HCT116 (cell line): Measurements from ENCODE around the gene SMCO4.

Experiments
- CBX3 ChIP-seq: IDR thresholded peaks from 2 replicates; pipeline ENCODE4 v1.6.1; 2012; ENCODE audit warnings: low read depth
- CTCF ChIP-seq, 3 experiments: fragments of 200-600 bp in 1 of 3; sonication (generic) in 1 of 3; IDR thresholded peaks in 2 of 3; conservative IDR thresholded peaks in 1 of 3; 2 replicates each; pipeline ENCODE4 v1.5.1; 2012 to 2017; ENCODE audit warnings: low read depth in 2 of 3, low read length in 2 of 3, antibody characterized with exemption in 1 of 3, borderline replicate concordance in 1 of 3, control low read depth in 1 of 3, mild to moderate bottlenecking in 1 of 3, mixed read lengths in 1 of 3, mixed run types in 1 of 3, moderate library complexity in 1 of 3; ENCODE audit not compliant: insufficient read depth in 1 of 3
- ELF1 ChIP-seq: IDR thresholded peaks from 2 replicates; pipeline ENCODE4 v1.6.1; 2012; ENCODE audit warnings: low read depth, borderline replicate concordance
- EZH2phosphoT487 ChIP-seq: fragments of 200-600 bp; IDR thresholded peaks from 2 replicates; pipeline ENCODE4 v1.6.1; 2018; ENCODE audit warnings: antibody characterized with exemption, borderline replicate concordance
- JUND ChIP-seq: IDR thresholded peaks from 2 replicates; pipeline ENCODE4 v1.6.1; 2012
- POLR2A ChIP-seq: IDR thresholded peaks from 2 replicates; pipeline ENCODE4 v1.7.0; 2011; ENCODE audit warnings: borderline replicate concordance; ENCODE audit not compliant: insufficient read depth, insufficient read length; ENCODE audit errors: extremely low read depth
- RAD21 ChIP-seq: IDR thresholded peaks from 2 replicates; pipeline ENCODE4 v1.6.1; 2012; ENCODE audit warnings: low read depth, mild to moderate bottlenecking
- REST ChIP-seq: IDR thresholded peaks from 2 replicates; pipeline ENCODE4 v1.6.1; 2012; ENCODE audit warnings: low read depth
- SIN3A ChIP-seq: IDR thresholded peaks from 2 replicates; pipeline ENCODE4 v1.6.1; 2012; ENCODE audit warnings: low read depth
- SP1 ChIP-seq: IDR thresholded peaks from 2 replicates; pipeline ENCODE4 v1.6.1; 2012; ENCODE audit warnings: low read depth
- TCF7L2 ChIP-seq: IDR thresholded peaks from 2 replicates; pipeline ENCODE4 v1.7.0; 2011; ENCODE audit warnings: borderline replicate concordance, inconsistent platforms; ENCODE audit not compliant: insufficient read depth, insufficient read length; ENCODE audit errors: extremely low read depth
- YY1 ChIP-seq: IDR thresholded peaks from 2 replicates; pipeline ENCODE4 v1.6.1; 2011; ENCODE audit warnings: low read length, low read depth, moderate library complexity, mild to moderate bottlenecking; ENCODE audit not compliant: insufficient replicate concordance; ENCODE audit errors: extremely low read depth

GRCh38 chr11:93567401-93567895 lies 24.3 kb upstream of the SMCO4 start:
- TF ChIP-seq POLR2A = no peak
- no peak for TF ChIP-seq SIN3A
- TF ChIP-seq EZH2phosphoT487 = no peak
- no peak for TF ChIP-seq CTCF (IDR thresholded peaks at IDR 0.05 in 2 of 3, conservative IDR thresholded peaks at IDR 0.05 in 1 of 3; ENCODE audit: borderline replicate concordance in 1 of 3, insufficient read depth in 1 of 3, low read depth in 2 of 3, low read length in 2 of 3)
- no peak for TF ChIP-seq REST
- no peak for TF ChIP-seq RAD21
- no peak for TF ChIP-seq ELF1
- TF ChIP-seq JUND = no peak
- TF ChIP-seq CBX3 = no peak
- no peak for TF ChIP-seq YY1
- TF ChIP-seq TCF7L2 = no peak
- TF ChIP-seq SP1 = no peak
